ENCODE results near the gene LRRC45. TPM values are rescaled to one million over a fixed set of nuclear protein-coding genes. Genes with fewer than 3 reads are reported as not detected.

Gene LRRC45
- total and polyA plus RNA-seq, 2 experiments from 2014 or later: 16.1 to 40.7 TPM

GRCh38 chr17:82005701-82006348 lies 17.3 kb upstream of the LRRC45 start (continued):
- TF ChIP-seq ZNF462 (CRISPR knock-in tag; IDR thresholded peaks at IDR 0.05) (no peak), ZNF331 (CRISPR knock-in tag; IDR thresholded peaks at IDR 0.05; ENCODE audit: low read depth) (no peak), ZNF114 (CRISPR knock-in tag; IDR thresholded peaks at IDR 0.05) (no peak), POLR2AphosphoS5 (IDR thresholded peaks at IDR 0.05; ENCODE audit: low read depth) (no peak), EZH2phosphoT487 (IDR thresholded peaks at IDR 0.05; ENCODE audit: unreplicated experiment) (no peak)

GRCh38 chr17:82006468-82007227 lies 16.5 kb upstream of the LRRC45 start:
- ATAC-seq: no peak
- H2AFZ ChIP-seq: no peak overlapping the region

More at GRCh38 chr17:82006468-82007227, 16.5 kb upstream of the LRRC45 start:
- Histone ChIP-seq H3K4me3 (no peak overlapping the region), H3K4me2 (no peak overlapping the region), H3K36me3 (ENCODE audit: insufficient read depth) (no peaks in the 10 kb centered on the region), H3F3A (replicated peaks; ENCODE audit: low read depth) (0 out of 2 replicates have a peak, but pooled peaks cover 2% of the 10 kb centered on the region), H4K20me1 (replicated peaks; ENCODE audit: insufficient read depth) (0 out of 2 replicates have a peak, but pooled peaks cover 2% of the 10 kb centered on the region), H3K27ac (ENCODE audit: low read depth) (no peak overlapping the region), H3K79me2 (replicated peaks; ENCODE audit: insufficient read depth) (no peaks in the 10 kb centered on the region), H3K27me3 (ENCODE audit: insufficient read depth) (no peaks in the 10 kb centered on the region), H3K9me2 (ENCODE audit: insufficient read depth) (no peaks in the 10 kb centered on the region), H3K4me1 (ENCODE audit: insufficient read depth) (no peaks in the 10 kb centered on the region)
- no peaks in the 10 kb centered on the region for H3K36me3 Mint-ChIP-seq (ENCODE audit: low read depth)
- TF ChIP-seq ETS1 (IDR thresholded peaks at IDR 0.05): no peak
- TF ChIP-seq ZNF114 (CRISPR knock-in tag; IDR thresholded peaks at IDR 0.05): no peak
- TF ChIP-seq POLR2AphosphoS5 (IDR thresholded peaks at IDR 0.05; ENCODE audit: low read depth): no peak
- no peak overlapping the region for H3K27ac Mint-ChIP-seq
- DNase-seq (ENCODE audit: low spot score): no peak
- H3K27me3 Mint-ChIP-seq (ENCODE audit: insufficient read depth, low read depth, poor library complexity): peaks cover 14% of the 10 kb centered on the region
- H3K4me1 Mint-ChIP-seq: no peaks in the 10 kb centered on the region
- no peak overlapping the region; the same call in 2 of the 3 replicates for H3K4me3 Mint-ChIP-seq
- no peaks in the 10 kb centered on the region for H3K9me3 Mint-ChIP-seq
